Measurements from ENCODE around the gene PTPN4. TPM values are rescaled to one million over a fixed set of nuclear protein-coding genes. Genes with fewer than 3 reads are reported as not detected.

PTPN4 gene
- total RNA-seq, 1 donor = 85.0 TPM

GRCh38 chr2:119768742-119769141 lies 9.0 kb downstream of the PTPN4 start:
- H3K4me3 ChIP-seq (ENCODE audit: low read length) = no peak overlapping the region
- no peaks in the 10 kb centered on the region for H3K27me3 ChIP-seq (ENCODE audit: insufficient read depth, low read length)
- H3K9me3 ChIP-seq (ENCODE audit: low read depth, low read length) = no peaks in the 10 kb centered on the region
- H3K4me1 ChIP-seq (ENCODE audit: insufficient read depth, low read length) = no peaks in the 10 kb centered on the region

GRCh38 chr2:119769645-119770044 lies 9.9 kb downstream of the PTPN4 start:
- no peaks in the 10 kb centered on the region for H3K4me1 ChIP-seq (ENCODE audit: insufficient read depth, low read length)

GRCh38 chr2:119771331-119771730 lies 11.6 kb downstream of the PTPN4 start:
- Histone ChIP-seq H3K27me3 (ENCODE audit: insufficient read depth, low read length) (no peaks in the 10 kb centered on the region), H3K4me1 (ENCODE audit: insufficient read depth, low read length) (no peaks in the 10 kb centered on the region), H3K9me3 (ENCODE audit: low read depth, low read length) (no peaks in the 10 kb centered on the region), H3K4me3 (ENCODE audit: low read length) (no peak overlapping the region)

More at GRCh38 chr2:119769645-119770044, 9.9 kb downstream of the PTPN4 start:
- H3K9me3 ChIP-seq (ENCODE audit: low read depth, low read length) = no peaks in the 10 kb centered on the region
- H3K4me3 ChIP-seq (ENCODE audit: low read length) = no peak overlapping the region
- H3K27me3 ChIP-seq (ENCODE audit: insufficient read depth, low read length) = no peaks in the 10 kb centered on the region

GRCh38 chr2:119772128-119772527 lies 12.4 kb downstream of the PTPN4 start:
- Histone ChIP-seq H3K9me3 (ENCODE audit: low read depth, low read length) (no peaks in the 10 kb centered on the region), H3K4me1 (ENCODE audit: insufficient read depth, low read length) (no peaks in the 10 kb centered on the region), H3K27me3 (ENCODE audit: insufficient read depth, low read length) (no peaks in the 10 kb centered on the region), H3K4me3 (ENCODE audit: low read length) (no peak overlapping the region)

- Histone ChIP-seq H3K27me3 (ENCODE audit: insufficient read depth, low read length) (no peaks in the 10 kb centered on the region), H3K4me1 (ENCODE audit: insufficient read depth, low read length) (no peaks in the 10 kb centered on the region), H3K4me3 (ENCODE audit: low read length) (no peak overlapping the region), H3K9me3 (ENCODE audit: low read depth, low read length) (no peaks in the 10 kb centered on the region)
Measured at GRCh38 chr2:119772767-119773166, 13.0 kb downstream of the PTPN4 start.

GRCh38 chr2:119774026-119774425 lies 14.3 kb downstream of the PTPN4 start:
- Histone ChIP-seq H3K4me1 (ENCODE audit: insufficient read depth, low read length) (no peaks in the 10 kb centered on the region), H3K4me3 (ENCODE audit: low read length) (no peak overlapping the region), H3K27me3 (ENCODE audit: insufficient read depth, low read length) (no peaks in the 10 kb centered on the region), H3K9me3 (ENCODE audit: low read depth, low read length) (no peaks in the 10 kb centered on the region)

GRCh38 chr2:119775102-119775501 lies 15.4 kb downstream of the PTPN4 start:
- Histone ChIP-seq H3K9me3 (ENCODE audit: low read depth, low read length) (no peaks in the 10 kb centered on the region), H3K4me1 (ENCODE audit: insufficient read depth, low read length) (no peaks in the 10 kb centered on the region), H3K4me3 (ENCODE audit: low read length) (no peak overlapping the region), H3K27me3 (ENCODE audit: insufficient read depth, low read length) (no peaks in the 10 kb centered on the region)

GRCh38 chr2:119782308-119783027 lies 22.7 kb downstream of the PTPN4 start:
- Histone ChIP-seq H3K27me3 (ENCODE audit: insufficient read depth, low read length) (no peaks in the 10 kb centered on the region), H3K9me3 (ENCODE audit: low read depth, low read length) (no peaks in the 10 kb centered on the region), H3K4me1 (ENCODE audit: insufficient read depth, low read length) (no peaks in the 10 kb centered on the region), H3K4me3 (ENCODE audit: low read length) (no peak overlapping the region)

GRCh38 chr2:119784876-119785275 lies 25.2 kb downstream of the PTPN4 start:
- peaks cover 13% of the 10 kb centered on the region for H3K9me3 ChIP-seq (ENCODE audit: low read depth, low read length)
- H3K4me3 ChIP-seq (ENCODE audit: low read length) = no peak overlapping the region

GRCh38 chr2:119786295-119786694 lies 26.6 kb downstream of the PTPN4 start:
- no peaks in the 10 kb centered on the region for H3K27me3 ChIP-seq (ENCODE audit: insufficient read depth, low read length)
- peaks cover 27% of the 10 kb centered on the region for H3K9me3 ChIP-seq (ENCODE audit: low read depth, low read length)
- no peak overlapping the region for H3K4me3 ChIP-seq (ENCODE audit: low read length)
- H3K4me1 ChIP-seq (ENCODE audit: insufficient read depth, low read length) = no peaks in the 10 kb centered on the region

More at GRCh38 chr2:119784876-119785275, 25.2 kb downstream of the PTPN4 start:
- Histone ChIP-seq H3K4me1 (ENCODE audit: insufficient read depth, low read length) (no peaks in the 10 kb centered on the region), H3K27me3 (ENCODE audit: insufficient read depth, low read length) (no peaks in the 10 kb centered on the region)

GRCh38 chr2:119788752-119789151 lies 29.0 kb downstream of the PTPN4 start:
- Histone ChIP-seq H3K27me3 (ENCODE audit: insufficient read depth, low read length) (no peaks in the 10 kb centered on the region), H3K9me3 (ENCODE audit: low read depth, low read length) (peaks cover 49% of the 10 kb centered on the region), H3K4me1 (ENCODE audit: insufficient read depth, low read length) (no peaks in the 10 kb centered on the region), H3K4me3 (ENCODE audit: low read length) (no peak overlapping the region)

GRCh38 chr2:119790466-119790865 lies 30.7 kb downstream of the PTPN4 start:
- Histone ChIP-seq H3K9me3 (ENCODE audit: low read depth, low read length) (peaks cover 49% of the 10 kb centered on the region), H3K4me1 (ENCODE audit: insufficient read depth, low read length) (no peaks in the 10 kb centered on the region), H3K4me3 (ENCODE audit: low read length) (no peak overlapping the region), H3K27me3 (ENCODE audit: insufficient read depth, low read length) (no peaks in the 10 kb centered on the region)

GRCh38 chr2:119792907-119793312 lies 33.2 kb downstream of the PTPN4 start:
- H3K4me1 ChIP-seq (ENCODE audit: insufficient read depth, low read length) = no peaks in the 10 kb centered on the region
- peaks cover 49% of the 10 kb centered on the region for H3K9me3 ChIP-seq (ENCODE audit: low read depth, low read length)

GRCh38 chr2:119794237-119794636 lies 34.5 kb downstream of the PTPN4 start:
- no peak overlapping the region for H3K4me3 ChIP-seq (ENCODE audit: low read length)
- no peaks in the 10 kb centered on the region for H3K4me1 ChIP-seq (ENCODE audit: insufficient read depth, low read length)
- peaks cover 42% of the 10 kb centered on the region for H3K9me3 ChIP-seq (ENCODE audit: low read depth, low read length)
- H3K27me3 ChIP-seq (ENCODE audit: insufficient read depth, low read length) = no peaks in the 10 kb centered on the region

More at GRCh38 chr2:119792907-119793312, 33.2 kb downstream of the PTPN4 start:
- Histone ChIP-seq H3K27me3 (ENCODE audit: insufficient read depth, low read length) (no peaks in the 10 kb centered on the region), H3K4me3 (ENCODE audit: low read length) (no peak overlapping the region)

GRCh38 chr2:119795309-119796303 lies 35.9 kb downstream of the PTPN4 start:
- Histone ChIP-seq H3K4me3 (ENCODE audit: low read length) (no peak overlapping the region), H3K4me1 (ENCODE audit: insufficient read depth, low read length) (no peaks in the 10 kb centered on the region), H3K27me3 (ENCODE audit: insufficient read depth, low read length) (no peaks in the 10 kb centered on the region), H3K9me3 (ENCODE audit: low read depth, low read length) (peaks cover 29% of the 10 kb centered on the region)
